NCI-H1694 (cell line): ENCODE results near the gene IFFO2.

ENCODE experiments used
- DNase-seq: peaks from one replicate; lab custom pipeline; 2025; lab: John Stamatoyannopoulos, UW

IFFO2 gene

DNA sequence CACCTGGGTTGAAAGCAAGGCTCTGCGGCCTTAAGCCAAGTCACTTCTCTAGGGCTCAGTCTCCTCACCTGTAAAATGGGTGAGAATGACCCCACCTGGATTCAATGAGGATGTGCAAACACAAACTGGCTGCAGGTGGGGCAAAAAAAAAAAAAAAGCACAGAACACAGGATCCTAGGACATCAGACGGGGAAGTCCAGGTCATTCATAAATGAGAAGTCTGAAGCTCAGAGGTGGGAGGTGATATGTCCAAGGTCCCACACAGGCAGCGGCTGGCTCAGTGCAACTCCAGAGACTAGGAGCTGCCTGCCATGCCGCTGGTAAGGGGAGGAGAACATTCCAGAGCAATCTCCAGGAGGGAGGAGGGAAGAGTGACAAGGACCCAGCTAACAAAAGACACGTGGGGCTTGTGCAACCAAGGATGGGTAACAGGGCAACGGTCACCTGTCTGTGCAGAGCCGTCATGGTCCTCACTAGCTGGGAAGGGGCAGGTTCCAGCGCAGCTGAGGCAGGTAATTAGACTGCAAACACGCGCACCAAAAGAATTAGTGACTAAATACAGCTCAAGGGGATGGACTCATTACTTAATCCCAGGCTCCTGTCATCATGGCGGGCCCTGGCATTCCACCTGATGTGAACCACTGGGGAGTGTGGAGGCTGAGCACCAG lies 19.5 kb downstream of the IFFO2 start:
- no peak for DNase-seq

DNA sequence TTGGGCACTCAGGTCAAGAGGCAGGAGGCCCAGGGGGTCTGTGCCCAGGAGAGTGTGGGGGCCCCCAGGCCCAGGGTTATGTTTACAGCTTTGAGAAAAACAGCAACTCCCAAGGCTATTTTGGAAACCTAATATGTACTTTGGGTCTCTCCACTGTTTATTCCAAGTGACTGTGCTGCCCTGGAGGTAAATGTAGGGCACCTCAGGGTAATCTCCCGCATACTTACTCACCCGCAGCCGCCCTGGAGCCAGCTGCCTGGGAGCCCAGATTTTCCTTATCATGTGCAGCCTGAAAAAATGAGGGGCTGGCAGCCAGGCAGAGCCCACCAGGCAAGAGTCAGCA lies 20.0 kb downstream of the IFFO2 start:
- DNase-seq = no peak

DNA sequence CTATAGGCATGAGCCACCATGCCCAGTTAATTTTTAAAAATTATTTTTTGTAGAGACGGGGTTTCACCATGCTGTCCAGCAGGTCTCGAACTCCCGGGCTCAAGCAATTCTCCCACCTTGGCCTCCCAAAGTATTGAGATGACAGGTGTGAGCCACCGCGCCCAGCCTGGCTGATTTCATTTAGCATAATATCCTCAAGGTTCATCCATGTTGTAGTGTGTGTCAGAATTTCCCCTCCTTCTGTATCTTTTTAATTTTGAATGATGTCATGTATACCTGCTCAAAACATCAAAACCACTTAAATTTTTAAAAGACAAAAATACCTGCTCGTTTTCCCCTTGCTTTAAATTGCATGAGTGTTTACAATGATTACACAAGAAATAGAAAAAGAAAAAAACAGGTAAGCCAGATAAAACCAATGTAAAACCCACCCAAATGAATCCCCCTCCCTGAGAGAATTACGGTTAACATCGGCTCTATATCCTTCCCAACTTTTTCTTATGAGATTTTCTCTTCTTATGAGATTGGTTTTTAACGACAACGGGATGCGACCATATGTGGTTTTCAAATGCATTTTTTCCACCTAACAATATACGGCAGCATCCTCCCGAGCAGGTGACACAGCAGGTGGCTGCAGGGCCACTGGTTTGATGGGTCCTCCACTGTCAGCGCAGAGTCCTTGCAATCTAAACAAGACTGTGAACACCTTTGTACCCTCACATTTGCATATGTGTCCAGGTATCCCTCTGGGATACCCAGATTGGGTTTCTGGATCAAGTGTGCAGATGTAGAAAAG lies 22.1 kb downstream of the IFFO2 start:
- no peak for DNase-seq

DNA sequence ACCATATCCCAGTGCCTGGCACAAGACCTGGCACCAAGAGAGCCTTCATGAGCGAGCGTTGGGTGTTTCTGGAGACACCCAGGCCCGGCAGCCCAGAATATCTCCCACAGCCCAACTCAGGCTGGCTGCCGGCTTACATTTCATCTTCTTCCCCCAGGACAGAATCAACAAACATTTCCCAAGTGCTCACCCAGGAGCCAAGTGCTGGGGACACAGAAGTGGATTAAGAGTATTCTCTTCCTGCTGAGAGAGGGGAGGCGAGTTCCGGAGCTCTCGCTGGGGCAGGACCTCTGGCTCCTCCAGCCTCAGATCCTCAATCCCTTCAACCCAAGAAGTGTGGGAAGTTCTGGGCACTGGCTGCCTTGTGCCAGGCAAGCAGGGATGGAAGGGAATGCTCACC lies 23.6 kb downstream of the IFFO2 start:
- DNase-seq = no peak

DNA sequence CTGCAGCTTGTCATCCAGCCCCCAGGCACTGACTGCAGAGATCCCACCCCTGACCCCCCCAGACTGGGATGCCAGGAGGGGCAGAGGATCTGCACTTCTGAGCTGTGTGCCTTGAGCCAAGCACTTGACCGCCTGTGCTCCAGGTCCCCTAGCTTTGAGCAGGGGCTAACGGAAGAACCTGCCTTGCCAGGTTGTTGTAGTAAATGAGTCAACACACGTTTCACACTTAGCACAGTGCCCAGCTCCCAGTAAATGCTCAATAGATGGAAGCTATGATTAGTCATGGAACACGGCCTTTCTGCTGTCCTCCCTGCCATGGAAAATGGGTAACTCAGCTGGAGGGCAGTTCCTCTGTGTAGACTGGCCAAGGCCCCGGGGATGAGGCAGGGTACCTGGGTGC lies 24.1 kb downstream of the IFFO2 start:
- no peak for DNase-seq

DNA sequence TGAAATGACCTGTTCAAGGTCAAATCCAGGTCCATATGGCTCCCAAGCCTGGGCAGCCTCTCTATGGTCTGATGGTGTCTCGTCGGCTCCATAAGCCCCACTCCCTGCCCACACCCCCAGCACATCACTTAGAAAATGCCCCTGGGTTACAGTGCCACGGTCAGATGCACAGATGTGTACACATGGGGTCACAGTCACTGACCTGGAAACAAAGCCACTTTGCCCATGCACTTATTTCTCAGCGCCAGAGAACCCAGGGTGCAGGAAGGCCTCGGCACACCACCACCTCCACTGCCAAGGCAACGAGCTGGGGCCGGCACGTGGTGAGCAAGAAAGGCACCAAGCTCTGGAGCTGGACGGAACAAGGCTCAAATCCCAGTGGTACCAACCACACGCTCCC lies 24.7 kb downstream of the IFFO2 start:
- no peak for DNase-seq

DNA sequence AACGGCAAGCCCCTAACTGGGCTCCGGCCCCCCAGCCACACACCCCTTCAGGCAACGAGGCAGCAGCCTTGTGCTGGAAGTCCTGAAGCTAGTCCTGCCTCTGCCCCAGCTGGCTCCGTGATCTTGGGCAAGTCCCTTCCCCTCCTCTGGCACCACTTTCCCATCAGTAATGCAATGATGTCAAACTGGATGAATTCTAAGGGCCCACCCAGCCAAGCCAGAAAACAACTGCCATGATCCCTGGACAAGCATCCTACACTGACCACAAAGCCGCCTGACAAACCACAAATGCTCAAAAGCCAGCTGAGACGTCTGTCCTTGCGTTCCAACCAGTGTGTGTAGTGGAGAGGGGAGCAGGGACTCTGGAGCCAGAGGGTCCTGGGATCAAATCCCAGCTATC lies 26.8 kb downstream of the IFFO2 start:
- no peak for DNase-seq

DNA sequence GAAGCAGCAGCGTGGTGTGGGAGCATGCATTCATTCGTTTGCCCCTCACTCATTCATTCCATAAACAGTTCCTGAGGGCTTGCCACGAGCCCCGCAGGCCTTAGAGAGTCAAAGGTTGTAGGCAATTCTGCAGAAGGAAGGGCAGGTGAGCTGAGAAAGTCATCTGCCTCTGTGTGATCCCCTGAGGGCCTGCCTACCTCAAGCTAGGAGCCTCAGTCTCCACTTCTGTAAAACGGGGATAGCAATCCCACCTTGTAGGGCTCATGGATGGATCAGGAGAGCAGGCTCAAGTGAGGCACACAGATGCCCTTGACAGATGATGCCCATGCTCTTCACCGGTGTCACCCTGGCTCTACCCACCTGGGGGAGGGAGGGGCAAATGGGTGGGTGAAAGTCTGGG lies 27.5 kb downstream of the IFFO2 start:
- DNase-seq = no peak

DNA sequence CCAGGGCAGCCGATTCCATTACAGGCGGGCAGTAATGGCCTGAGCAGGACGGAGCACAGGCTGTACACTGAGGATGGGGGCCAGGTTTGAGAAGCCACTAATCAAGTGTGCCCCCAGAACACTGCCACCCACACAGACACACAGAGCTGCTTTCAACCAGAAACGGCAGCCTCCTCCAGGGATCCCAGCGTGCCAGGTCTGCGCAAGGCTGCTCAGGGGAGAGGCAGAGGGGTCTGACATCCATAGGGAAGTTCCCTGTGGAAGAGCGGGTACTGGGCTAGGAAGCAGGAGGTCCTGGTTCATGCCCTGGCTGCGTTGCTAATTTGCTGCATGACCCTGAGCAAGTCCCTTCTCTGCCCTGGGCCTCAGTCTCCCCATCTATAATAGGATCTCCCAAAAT lies 28.1 kb downstream of the IFFO2 start:
- no peak for DNase-seq

DNA sequence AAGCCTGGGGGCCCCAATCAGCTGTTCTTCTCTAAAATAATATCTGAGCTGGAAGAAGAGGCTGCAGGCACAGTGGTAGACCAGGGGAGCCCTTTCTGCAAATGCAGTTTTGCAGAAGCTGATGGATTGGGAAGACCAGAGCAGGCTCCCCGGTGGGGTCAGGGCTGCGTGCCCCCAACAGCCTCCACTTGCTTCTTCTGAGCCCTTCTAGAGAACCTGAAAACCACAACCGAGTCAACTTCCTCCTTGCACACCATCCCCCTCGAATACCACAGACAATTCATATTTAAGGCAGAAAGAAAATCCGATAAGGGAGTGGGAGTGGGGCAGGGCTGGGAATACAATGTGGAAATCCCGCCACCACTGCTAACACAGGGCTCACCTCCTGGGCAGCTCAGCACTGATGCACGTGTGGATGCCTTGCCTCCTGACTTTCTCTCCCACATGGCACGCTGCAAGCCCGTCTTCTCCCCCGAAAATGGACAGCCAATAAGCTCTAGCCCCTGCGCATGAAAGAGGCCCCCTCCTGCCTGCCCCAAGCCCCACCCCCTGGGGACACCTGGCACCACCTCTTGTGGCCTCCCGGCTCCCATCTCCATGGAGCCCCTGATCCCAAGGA lies 28.7 kb downstream of the IFFO2 start:
- DNase-seq = no peak

DNA sequence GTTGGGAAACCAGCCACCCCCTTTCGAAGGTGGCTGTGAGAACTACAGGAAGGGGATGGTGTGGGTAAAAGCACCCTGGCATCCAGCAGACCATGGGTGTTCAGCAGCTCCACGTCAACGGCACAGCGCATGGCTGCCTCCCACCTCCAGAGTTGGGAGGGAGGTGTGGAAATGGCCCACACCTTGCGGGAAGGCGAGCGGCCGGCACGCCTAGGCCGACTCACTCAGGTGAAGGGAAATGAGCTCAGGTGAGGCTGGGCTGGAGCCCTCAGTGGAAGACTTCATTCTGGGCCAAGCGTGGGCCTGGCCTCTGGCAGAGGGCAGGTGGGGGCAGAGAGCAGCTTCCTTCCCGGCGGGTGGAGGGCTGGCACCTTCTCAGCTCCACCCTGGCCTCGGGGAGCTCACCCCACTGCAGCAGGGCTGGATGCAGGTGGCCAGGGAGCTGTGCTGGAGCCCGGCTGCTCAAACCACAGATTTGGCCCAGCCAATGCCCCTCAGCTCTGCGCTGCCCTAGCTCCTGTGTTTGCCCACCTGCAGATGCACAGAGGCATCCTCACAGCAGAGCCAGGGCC lies 29.3 kb downstream of the IFFO2 start:
- no peak for DNase-seq

DNA sequence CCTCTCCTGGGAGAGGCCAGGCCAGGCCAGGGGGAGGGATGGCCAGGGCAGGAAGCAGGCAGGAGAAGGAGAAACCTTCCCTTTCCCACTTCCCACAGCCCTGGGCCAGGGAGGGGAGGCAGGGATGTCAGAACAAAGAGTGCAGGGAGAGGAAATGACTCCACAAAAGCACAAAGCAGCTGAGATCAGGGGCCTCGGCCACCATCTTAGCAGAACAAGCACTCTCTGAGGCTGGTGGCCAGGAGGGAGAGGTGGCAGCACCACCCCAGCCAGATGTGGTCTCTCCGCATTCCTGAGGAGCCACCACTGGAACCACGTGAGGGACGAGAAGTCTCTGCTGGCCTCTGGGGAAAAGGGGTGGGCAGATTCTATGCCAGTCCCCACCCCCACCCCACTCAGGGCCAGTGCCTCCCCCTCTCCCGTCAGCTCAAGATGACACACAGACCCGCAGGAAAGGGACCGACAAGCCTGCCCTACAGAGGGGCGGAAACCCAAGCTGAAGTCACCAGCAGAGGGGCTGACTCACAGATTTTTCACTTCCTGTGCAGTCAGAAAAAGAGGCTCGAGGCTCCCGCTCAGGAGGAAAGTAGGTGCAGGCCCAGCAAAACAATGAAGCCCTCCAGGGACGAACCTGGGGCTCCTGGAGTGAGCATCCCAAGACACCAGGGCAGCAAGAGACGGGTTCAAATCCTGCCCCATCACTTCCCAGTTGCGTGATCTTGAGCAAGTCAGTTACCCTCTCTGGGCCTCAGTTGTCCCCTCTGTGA lies 30.0 kb downstream of the IFFO2 start:
- no peak for DNase-seq

DNA sequence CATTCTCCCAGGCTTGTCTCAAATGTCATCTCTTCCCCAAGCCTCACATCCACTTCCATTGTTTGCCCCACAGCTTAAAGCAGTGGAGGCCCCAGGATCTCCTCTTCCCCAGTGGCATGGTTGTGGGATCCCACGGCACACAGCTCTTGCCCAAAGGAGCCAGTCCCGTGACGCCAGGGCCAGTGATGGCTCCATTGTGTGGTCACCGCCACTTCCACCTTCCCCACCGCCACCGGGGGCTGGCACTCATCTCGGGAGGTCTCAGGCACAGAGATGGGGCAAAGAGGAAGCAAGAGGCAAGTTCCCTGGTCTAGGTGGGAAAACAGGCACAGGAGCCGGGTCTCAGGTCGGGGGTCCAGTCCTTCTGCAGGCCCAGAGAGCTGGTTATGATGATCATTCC lies 31.2 kb downstream of the IFFO2 start:
- no peak for DNase-seq

DNA sequence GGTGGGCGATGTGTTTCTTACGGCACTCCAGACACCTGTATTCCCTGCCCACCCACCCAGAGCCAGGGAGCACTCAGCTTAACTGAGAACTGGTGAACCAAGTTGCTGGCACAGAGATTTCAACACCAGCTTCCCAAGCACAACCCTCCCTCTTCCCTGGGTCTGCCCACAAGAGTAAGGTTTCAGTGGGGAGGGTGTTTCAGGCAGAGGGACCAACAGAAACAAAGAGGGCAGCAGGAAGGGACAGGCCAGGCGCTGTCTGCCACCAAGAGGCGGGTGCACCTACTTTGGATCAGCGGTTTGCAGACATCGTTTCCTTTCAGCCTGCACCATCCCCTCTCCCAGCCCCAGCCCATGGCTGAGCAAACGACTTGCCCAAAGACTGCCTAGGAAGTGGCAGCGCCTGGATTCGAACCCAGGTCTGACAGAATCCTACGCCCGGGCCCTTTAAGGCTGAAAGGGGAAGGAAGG lies 32.2 kb downstream of the IFFO2 start:
- DNase-seq = no peak

DNA sequence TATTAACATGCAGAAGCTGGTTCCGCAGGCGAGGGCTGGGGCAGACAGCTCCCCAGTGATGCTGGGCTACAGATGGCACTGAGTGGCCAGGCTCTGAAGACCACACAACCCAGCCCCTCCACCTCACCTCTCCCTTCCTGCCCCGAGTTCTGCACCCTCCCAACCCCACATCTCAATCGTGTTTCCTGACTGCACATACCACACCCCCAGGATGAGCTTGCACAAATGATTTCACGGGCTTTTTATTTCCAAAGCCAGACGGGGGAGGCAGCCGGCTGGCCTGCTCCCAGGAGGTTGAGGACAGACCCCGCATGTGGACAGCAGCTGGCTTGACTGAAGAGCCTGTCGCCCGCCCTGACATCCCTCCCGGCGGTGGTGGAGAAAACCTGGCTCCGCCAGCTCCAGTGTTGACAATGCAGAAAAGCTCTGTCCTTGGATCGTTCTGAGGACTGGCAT lies 32.7 kb downstream of the IFFO2 start:
- DNase-seq = no peak

DNA sequence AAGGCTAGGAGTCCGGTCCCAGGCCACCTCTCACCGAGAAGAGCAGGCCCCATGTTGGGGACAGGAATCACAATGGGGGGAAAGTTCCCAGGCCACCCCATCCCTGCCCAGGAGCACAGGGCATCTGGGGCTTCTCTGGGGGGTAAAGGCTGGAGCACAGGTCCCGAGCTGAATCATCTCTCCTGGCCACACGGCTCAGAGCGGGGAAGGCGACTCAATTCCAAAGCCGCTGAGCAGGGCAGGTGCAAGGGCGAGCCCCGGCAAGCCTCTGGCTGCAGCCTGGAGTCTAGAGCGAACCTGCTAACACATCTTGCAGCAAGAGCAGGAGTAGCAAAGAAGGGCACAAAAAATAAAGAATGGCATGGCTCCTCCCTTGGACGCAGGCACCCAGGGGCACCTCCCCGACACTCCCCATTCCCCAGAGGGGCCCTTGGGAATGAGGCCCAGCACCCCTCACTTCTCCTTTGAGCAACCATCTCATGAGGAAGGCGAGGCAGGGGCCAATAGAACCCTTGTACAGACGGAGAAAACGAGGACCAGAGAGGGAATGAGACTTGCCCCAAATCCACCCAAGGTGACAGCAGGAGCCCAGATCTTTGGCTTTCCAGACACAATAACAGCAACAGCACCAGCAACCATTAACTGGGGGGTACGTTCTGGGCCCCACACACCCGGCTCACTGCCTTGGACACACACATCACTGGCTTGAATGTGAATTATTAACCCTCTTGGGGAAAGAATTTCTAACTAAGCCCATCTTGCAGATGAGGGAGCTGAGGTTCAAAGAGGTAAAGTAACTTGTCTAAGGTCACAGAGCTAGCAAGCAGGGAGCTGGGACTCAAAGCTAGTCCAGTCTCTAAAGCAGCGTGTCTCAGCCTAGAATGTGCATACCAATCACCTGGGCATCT lies 33.4 kb downstream of the IFFO2 start:
- DNase-seq = no peak

DNA sequence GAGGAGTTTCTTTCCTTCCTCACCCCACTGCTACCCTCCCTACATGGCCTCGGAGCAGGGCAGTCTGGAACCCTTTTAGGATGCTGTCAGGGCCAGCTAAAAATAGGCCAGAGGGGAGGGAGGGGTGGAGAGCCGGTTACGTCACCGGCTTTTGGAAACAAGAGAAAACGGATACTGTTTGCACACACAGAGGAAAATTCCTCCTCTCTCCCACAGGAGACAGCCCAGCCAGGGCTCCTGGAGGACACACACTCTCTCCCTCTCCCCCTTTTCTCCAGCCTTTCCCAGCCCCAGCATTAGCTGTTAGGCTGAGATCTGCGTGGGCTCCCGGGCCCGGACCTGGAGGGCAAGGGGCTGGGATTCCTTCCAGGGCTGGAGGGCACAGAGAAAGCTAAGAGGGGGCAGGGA lies 34.2 kb downstream of the IFFO2 start:
- peak; percentile 33 for DNase-seq

DNA sequence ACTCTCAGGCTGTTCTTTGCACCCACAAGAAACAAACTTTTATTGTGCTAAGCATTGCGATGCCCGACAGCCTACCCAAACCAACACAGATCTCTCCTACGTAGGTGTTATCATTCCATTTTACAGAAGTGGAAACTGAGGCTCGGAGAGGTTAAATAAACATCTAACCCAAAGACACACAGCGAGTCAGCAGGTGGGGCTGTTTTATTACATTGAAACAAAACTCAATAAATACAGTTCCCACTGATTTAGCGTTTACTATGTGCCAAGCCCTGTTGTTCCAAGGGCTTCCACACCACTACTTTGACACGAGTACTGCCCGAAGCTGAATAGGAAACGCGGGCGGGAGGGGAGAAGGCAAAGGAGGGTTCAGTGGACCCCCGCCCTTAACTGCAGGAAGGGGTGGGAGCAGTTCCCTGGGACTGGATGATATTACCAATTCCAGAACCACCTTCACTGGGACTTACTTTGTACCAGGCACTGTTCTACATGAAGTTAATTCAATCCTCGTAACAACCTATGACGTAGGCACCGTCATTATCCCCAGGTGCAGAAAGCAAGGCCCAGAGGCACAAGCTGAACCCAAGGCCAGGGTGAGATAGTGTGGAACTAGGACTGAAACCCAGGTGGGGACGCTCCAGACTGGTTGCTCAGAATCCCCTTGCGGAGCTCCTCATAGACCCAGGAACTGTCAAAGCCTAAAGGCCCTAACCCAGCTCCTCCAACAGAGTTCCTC lies 34.8 kb downstream of the IFFO2 start:
- no peak for DNase-seq

DNA sequence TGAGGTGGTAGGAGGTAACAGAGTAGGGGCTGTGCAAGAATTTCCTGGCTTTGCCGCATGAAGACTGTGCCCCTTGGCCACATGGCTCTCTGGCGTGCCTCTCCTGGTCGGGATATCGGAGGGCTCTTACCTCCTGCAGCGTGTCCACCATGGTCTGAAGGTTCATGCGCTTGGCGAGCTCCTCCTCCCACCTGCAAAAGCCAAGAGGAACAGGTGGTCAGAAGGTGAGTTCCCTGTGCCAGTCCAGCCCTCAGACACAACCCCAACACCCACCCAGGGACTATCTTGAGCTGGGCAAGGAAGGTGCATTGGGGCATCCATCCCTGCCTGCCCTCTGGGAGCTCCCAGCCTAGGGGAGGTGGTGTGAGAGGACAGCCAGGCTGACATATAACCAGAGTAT lies 35.5 kb downstream of the IFFO2 start:
- DNase-seq = no peak

DNA sequence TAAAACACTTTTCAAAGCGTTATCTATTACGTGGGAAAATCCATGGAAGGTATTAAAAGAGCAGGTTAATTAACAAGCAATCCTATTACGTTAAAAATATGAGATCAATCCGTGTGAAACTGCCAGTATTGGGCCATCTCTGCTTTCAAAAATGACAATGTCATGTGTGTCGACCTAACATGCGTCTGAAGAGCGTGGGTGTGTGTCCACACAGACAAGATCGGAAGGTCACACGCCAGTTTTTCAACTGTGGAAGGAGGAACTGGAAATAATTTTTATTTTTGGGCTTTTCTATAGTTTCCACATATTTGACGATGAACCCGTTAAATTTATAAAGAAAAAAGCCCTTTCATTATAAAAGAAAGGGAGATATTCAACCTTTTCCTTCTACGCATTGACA lies 36.5 kb downstream of the IFFO2 start:
- no peak for DNase-seq
